Measurements from ENCODE around the gene C5. TPM values are rescaled to one million over a fixed set of nuclear protein-coding genes. Genes with fewer than 3 reads are reported as not detected.
"Not testable (repeated sequence)": the region's sequence is repeated elsewhere in the genome, so short reads cannot be mapped to it uniquely, and the experiment has no call there.

The C5 gene
- total RNA-seq, 1 donor from 2014 or later, result 1.5 TPM

- H3K27me3 Mint-ChIP-seq; H3K36me3 Mint-ChIP-seq (ENCODE audit: low read depth); H3K9me3 Mint-ChIP-seq; H3K27ac Mint-ChIP-seq; H3K4me1 Mint-ChIP-seq; H3K4me3 Mint-ChIP-seq; DNase-seq; intact Hi-C loops (cut with micrococcal nuclease): not testable (repeated sequence)
Measured at GRCh38 chr9:121028285-121028684, 21.8 kb downstream of the C5 start.

GRCh38 chr9:121026768-121027167 is 23.3 kb downstream of the C5 start:
- DNase-seq, result no peak
- Mint-ChIP-seq H3K4me1 (no peaks in the 10 kb centered on the region), H3K9me3 (no peaks in the 10 kb centered on the region), H3K36me3 (ENCODE audit: low read depth) (no peaks in the 10 kb centered on the region), H3K27ac (no peak overlapping the region), H3K27me3 (peaks cover 5% of the 10 kb centered on the region), H3K4me3 (no peak overlapping the region)
- intact Hi-C loops (cut with micrococcal nuclease), result no loop called here

GRCh38 chr9:121026260-121026691 is 23.8 kb downstream of the C5 start:
- no peaks in the 10 kb centered on the region for H3K9me3 Mint-ChIP-seq

GRCh38 chr9:121024237-121024636 is 25.8 kb downstream of the C5 start:
- Mint-ChIP-seq H3K9me3 (no peaks in the 10 kb centered on the region), H3K27me3 (peaks cover 7% of the 10 kb centered on the region), H3K27ac (no peak overlapping the region), H3K4me1 (no peaks in the 10 kb centered on the region), H3K4me3 (no peak overlapping the region), H3K36me3 (ENCODE audit: low read depth) (no peaks in the 10 kb centered on the region)
- intact Hi-C loops (cut with micrococcal nuclease), result no loop called here
- DNase-seq, result no peak

More at GRCh38 chr9:121026260-121026691, 23.8 kb downstream of the C5 start:
- DNase-seq, result no peak
- Mint-ChIP-seq H3K4me1 (no peaks in the 10 kb centered on the region), H3K36me3 (ENCODE audit: low read depth) (no peaks in the 10 kb centered on the region), H3K4me3 (no peak overlapping the region), H3K27me3 (peaks cover 5% of the 10 kb centered on the region), H3K27ac (no peak overlapping the region)
- intact Hi-C loops (cut with micrococcal nuclease), result no loop called here

- Mint-ChIP-seq H3K36me3 (ENCODE audit: low read depth) (no peaks in the 10 kb centered on the region), H3K9me3 (no peaks in the 10 kb centered on the region), H3K27ac (no peak overlapping the region), H3K4me1 (no peaks in the 10 kb centered on the region), H3K27me3 (peaks cover 7% of the 10 kb centered on the region), H3K4me3 (no peak overlapping the region)
- DNase-seq, result no peak
- intact Hi-C loops (cut with micrococcal nuclease), result no loop called here
Measured at GRCh38 chr9:121023064-121023463, 27.0 kb downstream of the C5 start.

- intact Hi-C loops (cut with micrococcal nuclease), result no loop called here
- Mint-ChIP-seq H3K4me3 (no peak overlapping the region), H3K27ac (no peak overlapping the region), H3K9me3 (no peaks in the 10 kb centered on the region), H3K36me3 (ENCODE audit: low read depth) (no peaks in the 10 kb centered on the region), H3K4me1 (no peaks in the 10 kb centered on the region), H3K27me3 (peaks cover 7% of the 10 kb centered on the region)
- DNase-seq, result no peak
Measured at GRCh38 chr9:121021301-121021700, 28.8 kb downstream of the C5 start.

- Mint-ChIP-seq H3K36me3 (ENCODE audit: low read depth) (no peaks in the 10 kb centered on the region), H3K4me3 (no peak overlapping the region), H3K9me3 (no peaks in the 10 kb centered on the region), H3K27ac (no peak overlapping the region), H3K4me1 (no peaks in the 10 kb centered on the region), H3K27me3 (peaks cover 4% of the 10 kb centered on the region)
- intact Hi-C loops (cut with micrococcal nuclease), result no loop called here
- DNase-seq, result no peak
Measured at GRCh38 chr9:121019273-121019672, 30.8 kb downstream of the C5 start.

- no peaks in the 10 kb centered on the region for H3K9me3 Mint-ChIP-seq
- no peak overlapping the region for H3K27ac Mint-ChIP-seq
- no peak overlapping the region for H3K4me3 Mint-ChIP-seq
- DNase-seq, result no peak
- no peaks in the 10 kb centered on the region for H3K4me1 Mint-ChIP-seq
- H3K36me3 Mint-ChIP-seq (ENCODE audit: low read depth), result no peaks in the 10 kb centered on the region
- H3K27me3 Mint-ChIP-seq, result peaks cover 3% of the 10 kb centered on the region
- intact Hi-C loops (cut with micrococcal nuclease), result no loop called here
Measured at GRCh38 chr9:121013911-121014310, 36.2 kb downstream of the C5 start.

- H3K36me3 Mint-ChIP-seq (ENCODE audit: low read depth), result no peaks in the 10 kb centered on the region
- H3K4me3 Mint-ChIP-seq, result no peak overlapping the region
- H3K27me3 Mint-ChIP-seq, result peaks cover 9% of the 10 kb centered on the region
- DNase-seq, result no peak
- no peaks in the 10 kb centered on the region for H3K4me1 Mint-ChIP-seq
- H3K27ac Mint-ChIP-seq, result no peak overlapping the region
- H3K9me3 Mint-ChIP-seq, result no peaks in the 10 kb centered on the region
- intact Hi-C loops (cut with micrococcal nuclease), result no loop called here
Measured at GRCh38 chr9:121009650-121010049, 40.4 kb downstream of the C5 start.

GRCh38 chr9:120999317-120999716 is 50.8 kb downstream of the C5 start:
- no peak for DNase-seq
- Mint-ChIP-seq H3K9me3 (no peaks in the 10 kb centered on the region), H3K4me1 (no peaks in the 10 kb centered on the region), H3K4me3 (no peak overlapping the region), H3K36me3 (ENCODE audit: low read depth) (no peaks in the 10 kb centered on the region), H3K27me3 (peaks cover 2% of the 10 kb centered on the region), H3K27ac (no peak overlapping the region)
- intact Hi-C loops (cut with micrococcal nuclease), result no loop called here

GRCh38 chr9:120998111-120998510 is 52.0 kb downstream of the C5 start:
- Mint-ChIP-seq H3K27ac (no peak overlapping the region), H3K4me3 (no peak overlapping the region), H3K36me3 (ENCODE audit: low read depth) (no peaks in the 10 kb centered on the region), H3K4me1 (no peaks in the 10 kb centered on the region), H3K27me3 (peaks cover 2% of the 10 kb centered on the region), H3K9me3 (no peaks in the 10 kb centered on the region)
- DNase-seq, result no peak
- intact Hi-C loops (cut with micrococcal nuclease), result no loop called here

- H3K4me1 Mint-ChIP-seq, result no peaks in the 10 kb centered on the region
- no peaks in the 10 kb centered on the region for H3K9me3 Mint-ChIP-seq
- no peak overlapping the region for H3K27ac Mint-ChIP-seq
- no peak overlapping the region for H3K4me3 Mint-ChIP-seq
- intact Hi-C loops (cut with micrococcal nuclease), result no loop called here
- no peaks in the 10 kb centered on the region for H3K36me3 Mint-ChIP-seq (ENCODE audit: low read depth)
- no peak for DNase-seq
- H3K27me3 Mint-ChIP-seq, result peaks cover 2% of the 10 kb centered on the region
Measured at GRCh38 chr9:120997502-120997901, 52.6 kb downstream of the C5 start.

GRCh38 chr9:120996409-120996808 is 53.7 kb downstream of the C5 start:
- no peak overlapping the region for H3K27ac Mint-ChIP-seq
- H3K9me3 Mint-ChIP-seq, result no peaks in the 10 kb centered on the region
- no peaks in the 10 kb centered on the region for H3K4me1 Mint-ChIP-seq
- H3K36me3 Mint-ChIP-seq (ENCODE audit: low read depth), result no peaks in the 10 kb centered on the region
- H3K27me3 Mint-ChIP-seq, result peaks cover 5% of the 10 kb centered on the region
- no peak overlapping the region for H3K4me3 Mint-ChIP-seq
- peak; percentile 46 for DNase-seq
- intact Hi-C loops (cut with micrococcal nuclease), result no loop called here

- H3K4me3 Mint-ChIP-seq, result no peak overlapping the region
- intact Hi-C loops (cut with micrococcal nuclease), result no loop called here
- no peak for DNase-seq
- no peaks in the 10 kb centered on the region for H3K4me1 Mint-ChIP-seq
- H3K36me3 Mint-ChIP-seq (ENCODE audit: low read depth), result no peaks in the 10 kb centered on the region
- no peaks in the 10 kb centered on the region for H3K9me3 Mint-ChIP-seq
- H3K27ac Mint-ChIP-seq, result no peak overlapping the region
- peaks cover 6% of the 10 kb centered on the region for H3K27me3 Mint-ChIP-seq
Measured at GRCh38 chr9:120989065-120989464, 61.0 kb downstream of the C5 start.

- no peak for DNase-seq
- H3K4me3 Mint-ChIP-seq, result no peak overlapping the region
- H3K27ac Mint-ChIP-seq, result no peak overlapping the region
- H3K27me3 Mint-ChIP-seq, result peaks cover 13% of the 10 kb centered on the region
- H3K9me3 Mint-ChIP-seq, result no peaks in the 10 kb centered on the region
- H3K4me1 Mint-ChIP-seq, result peaks cover 3% of the 10 kb centered on the region
- no peaks in the 10 kb centered on the region for H3K36me3 Mint-ChIP-seq (ENCODE audit: low read depth)
- intact Hi-C loops (cut with micrococcal nuclease), result no loop called here
Measured at GRCh38 chr9:120985819-120986222, 64.3 kb downstream of the C5 start.

Data from activated CD4-positive, alpha-beta T cell treated with anti-CD3 and anti-CD28 coated beads, Interleukin-2, amount 10 ng/mL, durations not matched to agents 24 days and 14 days (primary cell).